ENCODE measurements around the gene B4GALT7. TPM values are rescaled to one million over a fixed set of nuclear protein-coding genes. Genes with fewer than 3 reads are reported as not detected.
A peak's percentile ranks its signal among the peaks of the same experiment; 100 is the strongest.

The B4GALT7 gene
- total and polyA plus RNA-seq, 7 experiments from 2014 or later, result 18.8 to 42.2 (median 26.9) TPM

- peak within 1 kb of the TSS; percentile 83 to 99 (median 95) for H3K27ac Mint-ChIP-seq
- intact Hi-C loops (cut with micrococcal nuclease), result loop anchor here (1.0 to 10.0 kb wide), 8 partner anchors 8 to 947 kb away; partner anchors contain the start of genes B4GALT7 (in 2 of the 2), FAM193B (in 2 of the 2), NHP2 (in 1 of the 2) and RGS14 (in 1 of the 2)
- ChIA-PET POLR2A (interaction anchor here (0.5 to 1.4 kb wide), 7 partner anchors 8 to 498 kb away, joined by 3 to 7 read pairs (median 4); partner anchors contain the start of genes B4GALT7 and FAM193B), CTCF (interaction anchor here (0.7 to 1.7 kb wide), 3 partner anchors 8 to 569 kb away, joined by 3 to 6 read pairs (median 4); no protein-coding TSS in a partner anchor)
- H3K36me3 Mint-ChIP-seq, result peaks cover 12 to 24% (median 21%) of the 10 kb centered on the region in 5 donors
- DNase-seq, result peak; percentile 83 to 92 (median 90)
- Histone ChIP-seq H3K27ac (ENCODE audit: low read depth, low read length) (peak within 1 kb of the TSS; percentile 71), H3K27me3 (ENCODE audit: control insufficient read depth in 2 of 2, insufficient read depth in 2 of 2, low read length in 2 of 2) (no peaks in the 10 kb centered on the region), H3K4me1 (ENCODE audit: control insufficient read depth in 2 of 2, insufficient read depth in 2 of 2, low read length in 2 of 2) (peaks cover 16% of the 10 kb centered on the region in 2 donors), H3K4me3 (ENCODE audit: low read length) (peak within 1 kb of the TSS; percentile 95), H3K36me3 (ENCODE audit: control insufficient read depth in 2 of 3, insufficient read depth in 3 of 3, low read length in 3 of 3) (peaks cover 11 to 42% (median 16%) of the 10 kb centered on the region in 3 experiments), H3K9me3 (ENCODE audit: control insufficient read depth in 2 of 3, low read length in 3 of 3) (no peaks in the 10 kb centered on the region)
- peak; percentile 99 for ATAC-seq
- H3K4me3 Mint-ChIP-seq, result peak within 1 kb of the TSS; percentile 81 to 100 (median 96)
- peaks cover 0 to 3% (median 0%) of the 10 kb centered on the region in 11 donors for H3K9me3 Mint-ChIP-seq
- H3K27me3 Mint-ChIP-seq, result peaks cover 8 to 29% (median 12%) of the 10 kb centered on the region in 5 donors
- peaks cover 18 to 35% (median 22%) of the 10 kb centered on the region in 7 donors for H3K4me1 Mint-ChIP-seq
These were observed 7.7 kb upstream of the B4GALT7 start, which contains the start of gene TMED9 for GRCh38 chr5:177592010-177592834. Gene TMED9 (plus strand): TSS chr5:177592203. CDS start chr5:177592215, 12 bp downstream.

- DNase-seq (no peak), ATAC-seq (no peak)
- no peaks in the 10 kb centered on the region for H3K9me3 ChIP-seq (ENCODE audit: control insufficient read depth in 2 of 3, low read length in 3 of 3)
- H3K4me1 ChIP-seq (ENCODE audit: control insufficient read depth in 2 of 2, insufficient read depth in 2 of 2, low read length in 2 of 2), result peaks cover 16% of the 10 kb centered on the region in 2 donors
- intact Hi-C loops (cut with micrococcal nuclease), result loop anchor here (1.0 to 10.0 kb wide), 8 partner anchors 7 to 948 kb away; partner anchors contain the start of genes B4GALT7 (in 2 of the 2), FAM193B (in 2 of the 2), NHP2 (in 1 of the 2) and RGS14 (in 1 of the 2)
- peaks cover 8 to 29% (median 11%) of the 10 kb centered on the region in 5 donors for H3K27me3 Mint-ChIP-seq
- H3K4me1 Mint-ChIP-seq, result peaks cover 18 to 35% (median 22%) of the 10 kb centered on the region in 7 donors
- H3K4me3 ChIP-seq (ENCODE audit: low read length), result peak overlapping the region; percentile 95
- CTCF ChIA-PET, result interaction anchor here (1.2 to 1.7 kb wide), 2 partner anchors 8 to 14 kb away, joined by 4 to 6 read pairs; no protein-coding TSS in a partner anchor
- peaks cover 11 to 42% (median 16%) of the 10 kb centered on the region in 3 experiments for H3K36me3 ChIP-seq (ENCODE audit: control insufficient read depth in 2 of 3, insufficient read depth in 3 of 3, low read length in 3 of 3)
- POLR2A ChIA-PET, result interaction anchor here (0.5 to 1.4 kb wide), 10 partner anchors 11 to 559 kb away, joined by 3 to 5 read pairs (median 4); partner anchors contain the start of gene FAM193B
- H3K36me3 Mint-ChIP-seq, result peaks cover 12 to 27% (median 21%) of the 10 kb centered on the region in 5 donors
- H3K4me3 Mint-ChIP-seq, result peak overlapping the region; percentile 81 to 100 (median 96)
- peak overlapping the region; percentile 71 for H3K27ac ChIP-seq (ENCODE audit: low read depth, low read length)
- no peaks in the 10 kb centered on the region for H3K27me3 ChIP-seq (ENCODE audit: control insufficient read depth in 2 of 2, insufficient read depth in 2 of 2, low read length in 2 of 2)
- H3K9me3 Mint-ChIP-seq, result peaks cover 0 to 3% (median 0%) of the 10 kb centered on the region in 11 donors
- peak overlapping the region in 8 of 9 donors; percentile 22 to 98 (median 92) for H3K27ac Mint-ChIP-seq
These were observed 7.0 kb upstream of the B4GALT7 start for GRCh38 chr5:177592905-177593304.

GRCh38 chr5:177593511-177593910 is 6.4 kb upstream of the B4GALT7 start:
- Mint-ChIP-seq H3K27ac (peak overlapping the region in 3 of 9 donors; percentile 14 to 46 (median 20)), H3K27me3 (peaks cover 7 to 27% (median 9%) of the 10 kb centered on the region in 5 donors), H3K4me1 (peaks cover 18 to 38% (median 25%) of the 10 kb centered on the region in 7 donors), H3K36me3 (peaks cover 12 to 27% (median 21%) of the 10 kb centered on the region in 5 donors), H3K4me3 (peak overlapping the region; percentile 59 to 99 (median 94)), H3K9me3 (peaks cover 0 to 3% (median 0%) of the 10 kb centered on the region in 11 donors)
- Histone ChIP-seq H3K36me3 (ENCODE audit: control insufficient read depth in 2 of 3, insufficient read depth in 3 of 3, low read length in 3 of 3) (peaks cover 11 to 42% (median 16%) of the 10 kb centered on the region in 3 experiments), H3K4me3 (ENCODE audit: low read length) (no peak overlapping the region), H3K4me1 (ENCODE audit: control insufficient read depth in 2 of 2, insufficient read depth in 2 of 2, low read length in 2 of 2) (peaks cover 16% of the 10 kb centered on the region in 2 donors), H3K9me3 (ENCODE audit: control insufficient read depth in 2 of 3, low read length in 3 of 3) (no peaks in the 10 kb centered on the region), H3K27me3 (ENCODE audit: control insufficient read depth in 2 of 2, insufficient read depth in 2 of 2, low read length in 2 of 2) (no peaks in the 10 kb centered on the region), H3K27ac (ENCODE audit: low read depth, low read length) (no peak overlapping the region)
- DNase-seq (no peak), ATAC-seq (no peak)
- POLR2A ChIA-PET, result interaction anchor here (0.5 to 1.4 kb wide), 5 partner anchors 13 to 559 kb away, joined by 3 to 5 read pairs (median 4); partner anchors contain the start of gene FAM193B
- CTCF ChIA-PET, result no interaction called here
- intact Hi-C loops (cut with micrococcal nuclease), result loop anchor here (5.0 to 10.0 kb wide), 2 partner anchors 236 to 949 kb away; partner anchors contain the start of genes RGS14 (in 1 of the 2) and TSPAN17 (in 1 of the 2)

- H3K27me3 ChIP-seq (ENCODE audit: control insufficient read depth in 2 of 2, insufficient read depth in 2 of 2, low read length in 2 of 2), result no peaks in the 10 kb centered on the region
- no peak overlapping the region for H3K27ac ChIP-seq (ENCODE audit: low read depth, low read length)
- ChIA-PET CTCF (no interaction called here), POLR2A (interaction anchor here (1.1 kb wide), 1 partner anchor 15 kb away, joined by 4 read pairs; no protein-coding TSS in a partner anchor)
- Mint-ChIP-seq H3K4me3 (peak overlapping the region in 4 of 10 donors; percentile 17 to 93 (median 38)), H3K9me3 (peaks cover 0 to 3% (median 0%) of the 10 kb centered on the region in 11 donors), H3K4me1 (peaks cover 21 to 43% (median 30%) of the 10 kb centered on the region in 7 donors), H3K36me3 (peaks cover 12 to 27% (median 21%) of the 10 kb centered on the region in 5 donors), H3K27ac (peak overlapping the region in 1 of 9 donors; percentile 56), H3K27me3 (peaks cover 4 to 22% (median 8%) of the 10 kb centered on the region in 5 donors)
- H3K4me3 ChIP-seq (ENCODE audit: low read length), result no peak overlapping the region
- no peaks in the 10 kb centered on the region for H3K9me3 ChIP-seq (ENCODE audit: control insufficient read depth in 2 of 3, low read length in 3 of 3)
- DNase-seq (no peak), ATAC-seq (no peak)
- H3K36me3 ChIP-seq (ENCODE audit: control insufficient read depth in 2 of 3, insufficient read depth in 3 of 3, low read length in 3 of 3), result peaks cover 11 to 42% (median 16%) of the 10 kb centered on the region in 3 experiments
- H3K4me1 ChIP-seq (ENCODE audit: control insufficient read depth in 2 of 2, insufficient read depth in 2 of 2, low read length in 2 of 2), result peaks cover 18 to 19% of the 10 kb centered on the region in 2 donors
- intact Hi-C loops (cut with micrococcal nuclease), result loop anchor here (5.0 to 10.0 kb wide), 2 partner anchors 237 to 949 kb away; partner anchors contain the start of genes RGS14 (in 1 of the 2) and TSPAN17 (in 1 of the 2)
These were observed 5.9 kb upstream of the B4GALT7 start for GRCh38 chr5:177594071-177594470.

GRCh38 chr5:177595026-177595585 is 4.8 kb upstream of the B4GALT7 start:
- Mint-ChIP-seq H3K4me1 (peaks cover 24 to 46% (median 32%) of the 10 kb centered on the region in 7 donors), H3K27me3 (peaks cover 4 to 16% (median 7%) of the 10 kb centered on the region in 5 donors), H3K9me3 (peaks cover 0 to 1% (median 0%) of the 10 kb centered on the region in 11 donors), H3K36me3 (peaks cover 12 to 27% (median 21%) of the 10 kb centered on the region in 5 donors), H3K27ac (peak overlapping the region in 1 of 9 donors; percentile 12), H3K4me3 (peak overlapping the region in 1 of 10 donors; percentile 38)
- no peak overlapping the region for H3K4me3 ChIP-seq (ENCODE audit: low read length)
- no peak overlapping the region for H3K27ac ChIP-seq (ENCODE audit: low read depth, low read length)
- POLR2A ChIA-PET, result no interaction called here
- no peaks in the 10 kb centered on the region for H3K9me3 ChIP-seq (ENCODE audit: control insufficient read depth in 2 of 3, low read length in 3 of 3)
- CTCF ChIA-PET, result no interaction called here
- H3K27me3 ChIP-seq (ENCODE audit: control insufficient read depth in 2 of 2, insufficient read depth in 2 of 2, low read length in 2 of 2), result no peaks in the 10 kb centered on the region
- H3K4me1 ChIP-seq (ENCODE audit: control insufficient read depth in 2 of 2, insufficient read depth in 2 of 2, low read length in 2 of 2), result peaks cover 19 to 20% of the 10 kb centered on the region in 2 donors
- DNase-seq (no peak), ATAC-seq (no peak)
- H3K36me3 ChIP-seq (ENCODE audit: control insufficient read depth in 2 of 3, insufficient read depth in 3 of 3, low read length in 3 of 3), result peaks cover 11 to 42% (median 16%) of the 10 kb centered on the region in 3 experiments
- intact Hi-C loops (cut with micrococcal nuclease), result loop anchor here in 1 of 2 donors (10.0 kb wide), 1 partner anchor 950 kb away; the partner anchor contains the start of gene TSPAN17
